UCSD-AML1 (cell line): ENCODE results near the gene GALM.
"Not testable (repeated sequence)": the region's sequence is repeated elsewhere in the genome, so short reads cannot be mapped to it uniquely, and the experiment has no call there.

Experiments used
- DNase-seq: peaks from one replicate; lab custom pipeline; 2025; ENCODE audit not compliant: unreplicated experiment; lab: John Stamatoyannopoulos, UW

Gene GALM

GRCh38 chr2:38755891-38756290 is 90.0 kb downstream of the GALM start:
- DNase-seq = not testable (repeated sequence)

GRCh38 chr2:38763228-38763627 is 97.3 kb downstream of the GALM start:
- no peak for DNase-seq

DNA sequence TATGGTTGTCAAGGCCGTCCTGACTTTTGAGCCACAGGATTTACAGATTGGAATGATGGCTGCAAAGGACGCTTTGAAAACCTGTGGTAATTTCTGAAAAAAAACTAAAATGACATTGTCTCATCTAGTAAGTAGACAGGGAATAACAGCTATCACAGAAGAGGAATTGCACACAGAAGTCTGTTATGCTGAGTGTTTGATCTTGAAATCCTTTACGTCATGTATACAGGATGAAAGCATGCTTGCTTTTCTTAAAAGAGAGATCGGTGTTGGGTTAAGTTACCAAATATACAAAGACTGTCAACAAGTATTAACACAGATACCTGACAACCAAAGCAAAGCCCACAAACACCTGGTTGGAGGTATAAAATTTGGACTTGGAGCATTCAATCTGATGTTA is 97.8 kb downstream of the GALM start:
- no peak for DNase-seq

DNA sequence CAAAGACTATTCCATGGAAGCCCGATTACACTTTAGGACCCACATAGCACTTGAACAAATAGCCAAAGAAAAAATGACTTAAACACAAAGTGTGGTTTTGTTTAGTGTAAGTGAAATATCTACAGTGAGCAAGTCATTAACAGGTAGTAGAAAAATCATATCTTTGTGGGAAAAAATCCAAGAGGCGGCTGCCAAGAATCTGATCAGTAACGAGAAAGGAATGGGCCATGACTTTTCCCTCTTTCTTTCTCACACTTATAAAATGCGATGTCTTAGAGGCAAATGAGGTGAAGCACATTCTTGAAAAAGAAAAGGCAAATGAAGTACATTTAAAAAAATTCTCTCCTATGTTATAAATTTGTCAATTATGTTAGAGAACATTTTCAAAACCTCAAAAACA is 99.2 kb downstream of the GALM start:
- no peak for DNase-seq

DNA sequence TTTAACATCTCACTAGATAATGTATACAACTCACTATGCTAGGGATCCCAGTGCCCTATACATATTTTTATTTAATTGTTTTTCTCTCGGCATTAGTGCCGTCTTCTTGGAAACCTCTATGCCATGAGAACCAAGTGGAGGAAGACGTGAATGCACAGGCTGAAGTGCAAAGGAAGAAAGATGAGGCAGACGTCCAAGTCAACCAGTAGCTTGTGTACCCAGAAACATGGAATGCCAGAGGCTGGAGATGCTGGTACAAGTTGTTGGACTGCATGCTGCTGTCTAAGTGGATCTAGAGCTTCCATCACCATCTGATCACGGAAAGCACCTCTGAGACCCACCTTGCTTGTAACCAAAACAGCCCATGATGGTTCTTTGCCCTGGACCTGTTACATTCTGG is 99.6 kb downstream of the GALM start:
- no peak for DNase-seq

GRCh38 chr2:38771632-38772031 is 105.7 kb downstream of the GALM start:
- DNase-seq = no peak

- no peak for DNase-seq
Observed at GRCh38 chr2:38775097-38775920, 109.4 kb downstream of the GALM start.

DNA sequence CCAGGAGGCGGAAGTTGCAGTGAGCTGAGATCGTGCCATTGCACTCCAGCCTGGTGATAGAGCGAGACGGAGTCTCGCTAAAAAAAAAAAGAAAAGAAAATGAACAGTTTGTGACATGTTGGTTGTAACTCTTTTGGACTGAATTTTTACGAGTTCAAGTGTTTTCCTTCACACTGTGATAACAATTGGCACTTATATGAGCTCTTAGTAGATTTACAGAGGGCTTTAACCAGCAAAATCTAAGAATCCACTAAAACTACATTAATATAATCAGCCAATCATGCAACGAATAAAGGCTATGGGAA is 110.0 kb downstream of the GALM start:
- DNase-seq = no peak

DNA sequence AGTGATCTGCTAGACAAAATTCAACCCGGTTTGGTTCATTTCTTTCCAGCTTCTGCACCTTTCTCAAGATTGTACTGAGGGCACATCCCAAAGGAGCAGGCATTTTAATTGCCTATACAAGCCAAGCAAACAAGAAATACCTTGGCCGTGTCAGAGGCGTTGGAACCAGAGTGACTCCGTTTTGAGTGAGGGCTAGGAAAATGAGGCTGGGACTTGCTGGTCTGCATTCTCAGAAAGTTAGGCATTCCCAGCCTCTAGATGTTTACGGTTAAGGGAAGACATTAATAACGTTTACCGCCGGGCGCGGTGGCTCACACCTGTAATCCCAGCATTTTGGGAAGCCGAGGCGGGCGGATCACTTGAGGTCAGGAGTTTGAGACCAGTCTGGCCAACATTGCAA is 110.6 kb downstream of the GALM start:
- no peak for DNase-seq

GRCh38 chr2:38778687-38779082 is 112.8 kb downstream of the GALM start:
- no peak for DNase-seq

GRCh38 chr2:38783586-38783985 is 117.7 kb downstream of the GALM start:
- DNase-seq = no peak
